ENCODE results near the gene PPM1J. TPM values are rescaled to one million over a fixed set of nuclear protein-coding genes. Genes with fewer than 3 reads are reported as not detected.

The PPM1J gene
- total and polyA plus RNA-seq, 2 of the 13 experiments (the other 11 are each of a cell fraction or from before 2014, with no cell fraction given): 0.07 to 0.22 TPM

- TF ChIP-seq HNF1A (IDR thresholded peaks at IDR 0.05; ENCODE audit: low read depth): no peak
- no peak for TF ChIP-seq HNF1A (CRISPR knock-in tag; IDR thresholded peaks at IDR 0.05; ENCODE audit: borderline replicate concordance)
- no peak for TF ChIP-seq PRMT3 (CRISPR knock-in tag; IDR thresholded peaks at IDR 0.05; ENCODE audit: borderline replicate concordance, low read depth)
- TF ChIP-seq DMAP1 (CRISPR knock-in tag; IDR thresholded peaks at IDR 0.05): no peak
- no peak for TF ChIP-seq MTA1 (CRISPR knock-in tag; IDR thresholded peaks at IDR 0.05; ENCODE audit: borderline replicate concordance)
- TF ChIP-seq ZNF296 (CRISPR knock-in tag; conservative IDR thresholded peaks at IDR 0.05): no peak
- TF ChIP-seq HES4 (CRISPR knock-in tag; IDR thresholded peaks at IDR 0.05; ENCODE audit: borderline replicate concordance): 0 out of 2 replicates have a peak, but pooled peaks have one; percentile 46
- TF ChIP-seq MIER3 (CRISPR knock-in tag; IDR thresholded peaks at IDR 0.05; ENCODE audit: borderline replicate concordance): no peak
- TF ChIP-seq ZNF784 (CRISPR knock-in tag; IDR thresholded peaks at IDR 0.05; ENCODE audit: borderline replicate concordance): no peak
- no peak for TF ChIP-seq ATF2 (CRISPR knock-in tag; IDR thresholded peaks at IDR 0.05)
- peak; percentile 14; the same call in 1 of the 2 replicates for TF ChIP-seq ZNF768 (CRISPR knock-in tag; IDR thresholded peaks at IDR 0.05)
- no peak for TF ChIP-seq ZNF761 (CRISPR knock-in tag; conservative IDR thresholded peaks at IDR 0.05)
- no peak for TF ChIP-seq FOXA1 (IDR thresholded peaks at IDR 0.05)
- no peak for TF ChIP-seq FOXA1 (CRISPR knock-in tag; IDR thresholded peaks at IDR 0.05)
- TF ChIP-seq ZNF510 (CRISPR knock-in tag; IDR thresholded peaks at IDR 0.05; ENCODE audit: low read depth): no peak
- no peak for TF ChIP-seq MEIS2 (CRISPR knock-in tag; IDR thresholded peaks at IDR 0.05)
- no peak for TF ChIP-seq ZNF772 (CRISPR knock-in tag; IDR thresholded peaks at IDR 0.05)
- TF ChIP-seq ZNF883 (CRISPR knock-in tag; IDR thresholded peaks at IDR 0.05; ENCODE audit: not compliant biosample characterization): no peak
- TF ChIP-seq RBFOX2 (IDR thresholded peaks at IDR 0.05; ENCODE audit: low read depth, low read length): peak; percentile 77
- no peak for TF ChIP-seq PHF21A (CRISPR knock-in tag; IDR thresholded peaks at IDR 0.05)
- no peak for TF ChIP-seq ZNF350 (CRISPR knock-in tag; IDR thresholded peaks at IDR 0.05; ENCODE audit: borderline replicate concordance, low read depth)
- TF ChIP-seq SMARCC2 (IDR thresholded peaks at IDR 0.05): no peak
- no peak for TF ChIP-seq SNAI1 (CRISPR knock-in tag; IDR thresholded peaks at IDR 0.05; ENCODE audit: borderline replicate concordance)
- TF ChIP-seq GLMP (CRISPR knock-in tag; IDR thresholded peaks at IDR 0.05; ENCODE audit: borderline replicate concordance): no peak
These were observed 8.5 kb downstream of the PPM1J start, which contains the start of gene RHOC (continued) for GRCh38 chr1:112706505-112707220.

Data from HepG2 (cell line).